ENCODE results near the gene HSPE1. TPM values are rescaled to one million over a fixed set of nuclear protein-coding genes. Genes with fewer than 3 reads are reported as not detected.
A peak's percentile ranks its signal among the peaks of the same experiment; 100 is the strongest.

The HSPE1 gene
- total RNA-seq, 1 donor = 98.5 TPM

- peak; percentile 36 for DNase-seq (ENCODE audit: low read depth)
Observed at GRCh38 chr2:197498235-197498936, 1.8 kb upstream of the HSPE1 start.

GRCh38 chr2:197498937-197499593, 1.1 kb upstream of the HSPE1 start:
- no peak for TF ChIP-seq CTCF (IDR thresholded peaks at IDR 0.05; ENCODE audit: insufficient read depth, low read length)
- peak; percentile 40 for DNase-seq (ENCODE audit: low read depth)
- peak overlapping the region; percentile 90 for H3K4me3 ChIP-seq (ENCODE audit: low read depth, low read length)

More at GRCh38 chr2:197498235-197498936, 1.8 kb upstream of the HSPE1 start:
- peak overlapping the region; percentile 90 for H3K4me3 ChIP-seq (ENCODE audit: low read depth, low read length)
- no peak for TF ChIP-seq CTCF (IDR thresholded peaks at IDR 0.05; ENCODE audit: insufficient read depth, low read length)

- peak; percentile 19 for DNase-seq (ENCODE audit: low read depth)
- TF ChIP-seq CTCF (IDR thresholded peaks at IDR 0.05; ENCODE audit: insufficient read depth, low read length) = no peak
Observed at GRCh38 chr2:197500503-197501131, 438 bp downstream of the HSPE1 start.

GRCh38 chr2:197502201-197502600, 2.0 kb downstream of the HSPE1 start:
- no peak for DNase-seq (ENCODE audit: low read depth)
- TF ChIP-seq CTCF (IDR thresholded peaks at IDR 0.05; ENCODE audit: insufficient read depth, low read length) = no peak
- H3K4me3 ChIP-seq (ENCODE audit: low read depth, low read length) = peak overlapping the region; percentile 90

More at GRCh38 chr2:197500503-197501131, 438 bp downstream of the HSPE1 start:
- H3K4me3 ChIP-seq (ENCODE audit: low read depth, low read length) = peak overlapping the region; percentile 90

- no peak for DNase-seq (ENCODE audit: low read depth)
- no peak overlapping the region for H3K4me3 ChIP-seq (ENCODE audit: low read depth, low read length)
- no peak for TF ChIP-seq CTCF (IDR thresholded peaks at IDR 0.05; ENCODE audit: insufficient read depth, low read length)
Observed at GRCh38 chr2:197502685-197503084, 2.5 kb downstream of the HSPE1 start.

- no peak for DNase-seq (ENCODE audit: low read depth)
- TF ChIP-seq CTCF (IDR thresholded peaks at IDR 0.05; ENCODE audit: insufficient read depth, low read length) = no peak
- H3K4me3 ChIP-seq (ENCODE audit: low read depth, low read length) = no peak overlapping the region
Observed at GRCh38 chr2:197504000-197504399, 3.8 kb downstream of the HSPE1 start.
